SK-N-SH (cell line): ENCODE results near the gene KLF3. TPM values are rescaled to one million over a fixed set of nuclear protein-coding genes. Genes with fewer than 3 reads are reported as not detected.

Experiments
- CTCF ChIA-PET: fragments of 300-600, 350-600 bp; formaldehyde crosslinking; extraction: SDS; loops from one replicate; lab custom pipeline; 2021; lab: Yijun Ruan, JAX
- POLR2A ChIA-PET: fragments of 350-600 bp; sonication (Branson Sonifier 250); formaldehyde crosslinking; extraction: SDS; loops from one replicate; lab custom pipeline; 2020; ENCODE audit warnings: antibody characterized with exemption, inconsistent platforms; lab: Yijun Ruan, JAX
- DNase-seq: peaks from one replicate; pipeline ENCODE4 v3.0.0; 2012
- H2AFZ ChIP-seq: fragments of 200-600 bp; sonication (generic); 2 replicates; pipeline ENCODE4 v1.8.1; 2016; ENCODE audit warnings: antibody characterized with exemption, mild to moderate bottlenecking, low read depth
- H3F3A ChIP-seq: fragments of 200-600 bp; sonication (generic); replicated peaks from 2 replicates; pipeline ENCODE3; 2016; ENCODE audit warnings: antibody characterized with exemption, mild to moderate bottlenecking; ENCODE audit not compliant: insufficient read depth
- H3K27ac ChIP-seq, 2 experiments: fragments of 200-500 bp in 1 of 2; fragments of 200-600 bp in 1 of 2; sonication (Bioruptor generic) in 1 of 2; sonication (generic), shearing (Covaris generic) in 1 of 2; 2 replicates each; pipeline versions ENCODE4 v1.5.1 to v1.6.1; 2014 to 2016; ENCODE audit warnings: low read depth in 2 of 2, inconsistent platforms in 1 of 2, low read length in 1 of 2, mild to moderate bottlenecking in 1 of 2, mixed read lengths in 1 of 2
- H3K27me3 ChIP-seq: fragments of 200-600 bp; sonication (generic), shearing (Covaris generic); 2 replicates; pipeline ENCODE4 v1.6.1; 2016; ENCODE audit warnings: mixed run types; ENCODE audit not compliant: insufficient read depth
- H3K36me3 ChIP-seq, 2 experiments: fragments of 200-500 bp in 1 of 2; fragments of 200-600 bp in 1 of 2; sonication (Bioruptor generic) in 1 of 2; sonication (generic) in 1 of 2; replicated peaks in 1 of 2; 2 replicates each; pipeline versions ENCODE3 to v1.5.1; 2014 to 2016; ENCODE audit warnings: low read length in 1 of 2, mild to moderate bottlenecking in 1 of 2; ENCODE audit not compliant: insufficient read depth in 2 of 2, control insufficient read depth in 1 of 2
- H3K4me1 ChIP-seq, 2 experiments: fragments of 200-500 bp in 1 of 2; fragments of 200-600 bp in 1 of 2; sonication (Bioruptor generic) in 1 of 2; sonication (generic), shearing (Covaris generic) in 1 of 2; 2 replicates each; pipeline versions ENCODE4 v1.5.1 to v1.6.1; 2014 to 2016; ENCODE audit warnings: low read depth in 1 of 2, low read length in 1 of 2, mixed run types in 1 of 2; ENCODE audit not compliant: insufficient read depth in 2 of 2, control insufficient read depth in 1 of 2
- H3K4me2 ChIP-seq: fragments of 200-600 bp; sonication (generic), shearing (Covaris generic); 2 replicates; pipeline ENCODE4 v1.6.1; 2017; ENCODE audit warnings: mixed run types
- H3K4me3 ChIP-seq, 2 experiments: fragments of 200-500 bp in 1 of 2; fragments of 200-600 bp in 1 of 2; sonication (Bioruptor generic) in 1 of 2; sonication (generic), shearing (Covaris generic) in 1 of 2; 2 replicates each; pipeline versions ENCODE4 v1.5.1 to v1.8.1; 2014 to 2016; ENCODE audit warnings: low read depth in 2 of 2, inconsistent platforms in 1 of 2, low read length in 1 of 2, mild to moderate bottlenecking in 1 of 2, mixed read lengths in 1 of 2, moderate library complexity in 1 of 2
- H3K79me2 ChIP-seq: fragments of 200-600 bp; sonication (generic); 2 replicates; pipeline ENCODE4 v1.8.1; 2017; ENCODE audit warnings: mild to moderate bottlenecking; ENCODE audit not compliant: insufficient read depth
- H3K9ac ChIP-seq: fragments of 200-600 bp; sonication (generic); 2 replicates; pipeline ENCODE4 v1.6.1; 2017; ENCODE audit warnings: mixed run types
- H3K9me2 ChIP-seq: fragments of 200-600 bp; sonication (generic); 2 replicates; pipeline ENCODE4 v1.6.1; 2017; ENCODE audit warnings: mixed run types
- H3K9me3 ChIP-seq: fragments of 200-600 bp; sonication (generic); 2 replicates; pipeline ENCODE4 v1.6.1; 2017; ENCODE audit warnings: mixed run types, mild to moderate bottlenecking, moderate library complexity
- H4K20me1 ChIP-seq: fragments of 200-600 bp; sonication (generic); 2 replicates; pipeline ENCODE4 v1.6.1; 2017; ENCODE audit warnings: mild to moderate bottlenecking, mixed run types; ENCODE audit not compliant: insufficient read depth
- FOSL2 ChIP-seq: IDR thresholded peaks from 2 replicates; pipeline ENCODE4 v1.4.0; 2012; ENCODE audit warnings: low read depth, mild to moderate bottlenecking, moderate library complexity, borderline replicate concordance
- FOXJ3 ChIP-seq: sonication (generic); formaldehyde crosslinking; IDR thresholded peaks from 2 replicates; pipeline ENCODE4 v1.5.1; 2020; ENCODE audit warnings: mild to moderate bottlenecking, missing genetic modification reagents
- RFX5 ChIP-seq: IDR thresholded peaks from 2 replicates; pipeline ENCODE4 v1.6.1; 2012; ENCODE audit warnings: mild to moderate bottlenecking, improper control_type of control experiment, low read length
- TAF1 ChIP-seq: IDR thresholded peaks from 2 replicates; pipeline ENCODE4 v1.6.1; 2012; ENCODE audit warnings: low read depth, mild to moderate bottlenecking, low read length, moderate library complexity, borderline replicate concordance
- WGBS: methylation state at CpG from one replicate; pipeline ENCODE4 v1.1.6; 2017; ENCODE audit warnings: low lambda C conversion rate; 5-methylcytosine and 5-hydroxymethylcytosine counted together
- polyA plus RNA-seq, 3 experiments: library from polyadenylated mRNA; depleted of rRNA; stranded (reverse); fragments of >200 nt; gene quantifications; 2 replicates each; pipeline ENCODE4 v1.2.3, GENCODE V29; 2012
- TF ChIP-seq, protein P1 (sequence below): IDR thresholded peaks from 2 replicates; pipeline ENCODE4 v1.4.0; 2012; ENCODE audit warnings: low read depth, borderline replicate concordance
- TF ChIP-seq, protein P2 (sequence below): IDR thresholded peaks from 2 replicates; pipeline ENCODE4 v1.4.0; 2012; ENCODE audit warnings: low read depth
- TF ChIP-seq, protein P3 (sequence below): fragments of 150-350 bp; IDR thresholded peaks from 2 replicates; pipeline ENCODE4 v1.6.1; 2017; ENCODE audit warnings: antibody characterized with exemption, low read length, low read depth, borderline replicate concordance
- TF ChIP-seq, protein P4 (sequence below): fragments of 200-600 bp; sonication (generic); IDR thresholded peaks from 2 replicates; pipeline ENCODE4 v1.6.1; 2017; ENCODE audit warnings: antibody characterized with exemption, mild to moderate bottlenecking, moderate library complexity
- TF ChIP-seq, protein P5 (sequence below): IDR thresholded peaks from 2 replicates; pipeline ENCODE4 v1.4.0; 2012; ENCODE audit warnings: low read depth, borderline replicate concordance
- TF ChIP-seq, protein P6 (sequence below): IDR thresholded peaks from 2 replicates; pipeline ENCODE4 v1.6.1; 2012; ENCODE audit warnings: mild to moderate bottlenecking, low read depth, low read length, moderate library complexity

The KLF3 gene
- polyA plus RNA-seq, 1 of the 3 experiments (the other 2 are of a cell fraction): 8.2 TPM

DNA sequence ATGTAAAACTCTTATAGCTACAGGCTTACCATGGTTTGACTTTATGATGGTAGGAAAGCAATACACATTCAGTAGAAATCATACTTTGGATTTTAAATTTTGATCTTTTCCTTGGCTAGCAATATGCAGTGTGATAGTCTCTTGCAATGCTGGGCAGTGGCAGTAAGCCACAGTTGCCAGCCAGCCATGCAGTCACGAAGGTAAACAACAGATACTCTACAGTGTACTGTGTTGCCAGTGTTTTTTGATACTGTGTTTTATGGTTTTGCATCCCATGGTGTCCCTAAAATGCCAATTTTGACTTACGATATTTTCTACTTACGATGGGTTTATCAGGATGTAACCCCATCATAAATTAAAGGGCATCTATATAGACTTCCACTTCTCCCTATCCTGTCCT lies 24.8 kb upstream of the KLF3 start:
- 47% methylated on average over 3 of the region's 3 CpGs for WGBS
- no peaks in the 10 kb centered on the region for H3F3A ChIP-seq
- no peaks in the 10 kb centered on the region for H3K9me3 ChIP-seq
- H3K4me2 ChIP-seq: no peak overlapping the region
- TF ChIP-seq, protein P1, sequence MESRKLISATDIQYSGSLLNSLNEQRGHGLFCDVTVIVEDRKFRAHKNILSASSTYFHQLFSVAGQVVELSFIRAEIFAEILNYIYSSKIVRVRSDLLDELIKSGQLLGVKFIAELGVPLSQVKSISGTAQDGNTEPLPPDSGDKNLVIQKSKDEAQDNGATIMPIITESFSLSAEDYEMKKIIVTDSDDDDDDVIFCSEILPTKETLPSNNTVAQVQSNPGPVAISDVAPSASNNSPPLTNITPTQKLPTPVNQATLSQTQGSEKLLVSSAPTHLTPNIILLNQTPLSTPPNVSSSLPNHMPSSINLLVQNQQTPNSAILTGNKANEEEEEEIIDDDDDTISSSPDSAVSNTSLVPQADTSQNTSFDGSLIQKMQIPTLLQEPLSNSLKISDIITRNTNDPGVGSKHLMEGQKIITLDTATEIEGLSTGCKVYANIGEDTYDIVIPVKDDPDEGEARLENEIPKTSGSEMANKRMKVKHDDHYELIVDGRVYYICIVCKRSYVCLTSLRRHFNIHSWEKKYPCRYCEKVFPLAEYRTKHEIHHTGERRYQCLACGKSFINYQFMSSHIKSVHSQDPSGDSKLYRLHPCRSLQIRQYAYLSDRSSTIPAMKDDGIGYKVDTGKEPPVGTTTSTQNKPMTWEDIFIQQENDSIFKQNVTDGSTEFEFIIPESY: no peak
- TF ChIP-seq, protein P2, sequence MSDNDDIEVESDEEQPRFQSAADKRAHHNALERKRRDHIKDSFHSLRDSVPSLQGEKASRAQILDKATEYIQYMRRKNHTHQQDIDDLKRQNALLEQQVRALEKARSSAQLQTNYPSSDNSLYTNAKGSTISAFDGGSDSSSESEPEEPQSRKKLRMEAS: no peak
- TF ChIP-seq, protein P3, sequence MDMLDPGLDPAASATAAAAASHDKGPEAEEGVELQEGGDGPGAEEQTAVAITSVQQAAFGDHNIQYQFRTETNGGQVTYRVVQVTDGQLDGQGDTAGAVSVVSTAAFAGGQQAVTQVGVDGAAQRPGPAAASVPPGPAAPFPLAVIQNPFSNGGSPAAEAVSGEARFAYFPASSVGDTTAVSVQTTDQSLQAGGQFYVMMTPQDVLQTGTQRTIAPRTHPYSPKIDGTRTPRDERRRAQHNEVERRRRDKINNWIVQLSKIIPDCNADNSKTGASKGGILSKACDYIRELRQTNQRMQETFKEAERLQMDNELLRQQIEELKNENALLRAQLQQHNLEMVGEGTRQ: no peak
- TF ChIP-seq, protein P4, sequence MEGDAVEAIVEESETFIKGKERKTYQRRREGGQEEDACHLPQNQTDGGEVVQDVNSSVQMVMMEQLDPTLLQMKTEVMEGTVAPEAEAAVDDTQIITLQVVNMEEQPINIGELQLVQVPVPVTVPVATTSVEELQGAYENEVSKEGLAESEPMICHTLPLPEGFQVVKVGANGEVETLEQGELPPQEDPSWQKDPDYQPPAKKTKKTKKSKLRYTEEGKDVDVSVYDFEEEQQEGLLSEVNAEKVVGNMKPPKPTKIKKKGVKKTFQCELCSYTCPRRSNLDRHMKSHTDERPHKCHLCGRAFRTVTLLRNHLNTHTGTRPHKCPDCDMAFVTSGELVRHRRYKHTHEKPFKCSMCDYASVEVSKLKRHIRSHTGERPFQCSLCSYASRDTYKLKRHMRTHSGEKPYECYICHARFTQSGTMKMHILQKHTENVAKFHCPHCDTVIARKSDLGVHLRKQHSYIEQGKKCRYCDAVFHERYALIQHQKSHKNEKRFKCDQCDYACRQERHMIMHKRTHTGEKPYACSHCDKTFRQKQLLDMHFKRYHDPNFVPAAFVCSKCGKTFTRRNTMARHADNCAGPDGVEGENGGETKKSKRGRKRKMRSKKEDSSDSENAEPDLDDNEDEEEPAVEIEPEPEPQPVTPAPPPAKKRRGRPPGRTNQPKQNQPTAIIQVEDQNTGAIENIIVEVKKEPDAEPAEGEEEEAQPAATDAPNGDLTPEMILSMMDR: no peak
- TF ChIP-seq FOXJ3 (CRISPR knock-in tag) (no peak), RFX5 (no peak), FOSL2 (no peak), TAF1 (no peak)
- TF ChIP-seq, protein P5, sequence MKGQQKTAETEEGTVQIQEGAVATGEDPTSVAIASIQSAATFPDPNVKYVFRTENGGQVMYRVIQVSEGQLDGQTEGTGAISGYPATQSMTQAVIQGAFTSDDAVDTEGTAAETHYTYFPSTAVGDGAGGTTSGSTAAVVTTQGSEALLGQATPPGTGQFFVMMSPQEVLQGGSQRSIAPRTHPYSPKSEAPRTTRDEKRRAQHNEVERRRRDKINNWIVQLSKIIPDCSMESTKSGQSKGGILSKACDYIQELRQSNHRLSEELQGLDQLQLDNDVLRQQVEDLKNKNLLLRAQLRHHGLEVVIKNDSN: no peak
- TF ChIP-seq, protein P6, sequence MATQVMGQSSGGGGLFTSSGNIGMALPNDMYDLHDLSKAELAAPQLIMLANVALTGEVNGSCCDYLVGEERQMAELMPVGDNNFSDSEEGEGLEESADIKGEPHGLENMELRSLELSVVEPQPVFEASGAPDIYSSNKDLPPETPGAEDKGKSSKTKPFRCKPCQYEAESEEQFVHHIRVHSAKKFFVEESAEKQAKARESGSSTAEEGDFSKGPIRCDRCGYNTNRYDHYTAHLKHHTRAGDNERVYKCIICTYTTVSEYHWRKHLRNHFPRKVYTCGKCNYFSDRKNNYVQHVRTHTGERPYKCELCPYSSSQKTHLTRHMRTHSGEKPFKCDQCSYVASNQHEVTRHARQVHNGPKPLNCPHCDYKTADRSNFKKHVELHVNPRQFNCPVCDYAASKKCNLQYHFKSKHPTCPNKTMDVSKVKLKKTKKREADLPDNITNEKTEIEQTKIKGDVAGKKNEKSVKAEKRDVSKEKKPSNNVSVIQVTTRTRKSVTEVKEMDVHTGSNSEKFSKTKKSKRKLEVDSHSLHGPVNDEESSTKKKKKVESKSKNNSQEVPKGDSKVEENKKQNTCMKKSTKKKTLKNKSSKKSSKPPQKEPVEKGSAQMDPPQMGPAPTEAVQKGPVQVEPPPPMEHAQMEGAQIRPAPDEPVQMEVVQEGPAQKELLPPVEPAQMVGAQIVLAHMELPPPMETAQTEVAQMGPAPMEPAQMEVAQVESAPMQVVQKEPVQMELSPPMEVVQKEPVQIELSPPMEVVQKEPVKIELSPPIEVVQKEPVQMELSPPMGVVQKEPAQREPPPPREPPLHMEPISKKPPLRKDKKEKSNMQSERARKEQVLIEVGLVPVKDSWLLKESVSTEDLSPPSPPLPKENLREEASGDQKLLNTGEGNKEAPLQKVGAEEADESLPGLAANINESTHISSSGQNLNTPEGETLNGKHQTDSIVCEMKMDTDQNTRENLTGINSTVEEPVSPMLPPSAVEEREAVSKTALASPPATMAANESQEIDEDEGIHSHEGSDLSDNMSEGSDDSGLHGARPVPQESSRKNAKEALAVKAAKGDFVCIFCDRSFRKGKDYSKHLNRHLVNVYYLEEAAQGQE: no peak
- H2AFZ ChIP-seq: no peak overlapping the region
- H3K4me1 ChIP-seq: no peaks in the 10 kb centered on the region
- H3K27ac ChIP-seq: no peak overlapping the region
- no peaks in the 10 kb centered on the region for H3K9me2 ChIP-seq
- POLR2A ChIA-PET: no interaction called here
- H3K4me3 ChIP-seq: no peak overlapping the region
- no peaks in the 10 kb centered on the region for H3K79me2 ChIP-seq
- no peaks in the 10 kb centered on the region for H3K36me3 ChIP-seq
- H4K20me1 ChIP-seq: no peaks in the 10 kb centered on the region
- DNase-seq: no peak
- no peak overlapping the region for H3K9ac ChIP-seq
- CTCF ChIA-PET: no interaction called here
- H3K27me3 ChIP-seq: no peaks in the 10 kb centered on the region
